NOMO-1 treated with dmso at 0.1 percent for 144 hours (cell line): ENCODE results near the gene CARD14.

ENCODE experiments used
- DNase-seq: peaks from one replicate; lab custom pipeline; 2025; ENCODE audit not compliant: unreplicated experiment; lab: John Stamatoyannopoulos, UW

Gene CARD14

DNA sequence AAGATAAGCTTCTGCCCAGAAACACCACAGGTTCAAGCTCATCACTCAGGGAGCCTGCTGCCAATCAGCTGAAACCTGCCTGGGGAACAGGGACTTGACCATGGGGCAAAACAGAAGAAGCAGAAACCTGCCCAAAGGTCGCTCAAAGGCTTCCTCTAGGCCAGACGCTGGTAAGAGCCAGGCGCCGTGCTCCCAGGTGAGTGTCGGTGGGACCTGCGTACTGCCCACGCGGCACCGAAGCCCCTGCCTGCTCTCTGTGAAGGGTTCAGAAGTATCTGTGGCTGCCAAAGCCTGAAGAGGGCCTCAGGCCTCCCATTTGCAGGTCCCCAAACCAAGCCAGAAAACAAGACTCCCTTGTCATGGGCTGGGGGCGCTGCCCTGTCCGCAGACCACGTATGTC lies 39.9 kb downstream of the CARD14 start:
- DNase-seq: no peak

DNA sequence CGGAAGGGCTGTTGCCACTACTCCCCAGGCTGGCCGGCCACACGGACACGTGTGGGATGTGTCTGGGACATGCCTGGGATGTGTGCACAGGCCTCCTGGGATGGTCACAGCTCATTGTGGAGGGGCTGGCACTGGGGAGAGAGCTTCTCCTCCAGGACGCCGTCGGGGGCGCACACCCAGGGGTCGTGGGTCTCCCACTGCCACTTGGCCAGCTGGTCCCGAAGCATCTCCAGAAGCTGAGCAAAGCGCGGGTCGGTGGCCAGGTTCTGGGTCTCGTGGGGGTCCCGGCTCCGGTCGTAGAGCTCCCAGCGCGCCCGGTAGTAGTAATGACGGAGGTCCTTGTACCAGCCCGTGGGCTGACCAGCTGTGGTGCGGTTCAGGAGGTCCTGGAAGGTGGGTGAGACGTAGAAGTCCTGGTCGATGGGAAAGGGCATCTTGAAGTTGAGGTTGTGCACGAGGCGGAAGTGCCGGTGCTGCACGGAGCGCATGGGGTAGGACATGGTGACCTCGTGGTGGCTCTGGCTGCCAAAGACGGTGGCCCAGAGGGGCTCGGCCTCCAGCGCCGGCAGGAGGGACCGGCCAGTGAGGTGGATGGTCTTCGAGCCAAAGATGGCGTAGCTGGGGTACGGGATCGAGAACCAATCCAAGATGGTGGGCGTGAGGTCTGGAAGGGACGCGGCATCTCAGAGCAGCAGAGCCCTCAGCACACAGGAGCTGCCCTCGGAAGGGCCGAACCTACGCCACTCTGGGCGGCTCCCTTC lies 40.7 kb downstream of the CARD14 start:
- no peak for DNase-seq

DNA sequence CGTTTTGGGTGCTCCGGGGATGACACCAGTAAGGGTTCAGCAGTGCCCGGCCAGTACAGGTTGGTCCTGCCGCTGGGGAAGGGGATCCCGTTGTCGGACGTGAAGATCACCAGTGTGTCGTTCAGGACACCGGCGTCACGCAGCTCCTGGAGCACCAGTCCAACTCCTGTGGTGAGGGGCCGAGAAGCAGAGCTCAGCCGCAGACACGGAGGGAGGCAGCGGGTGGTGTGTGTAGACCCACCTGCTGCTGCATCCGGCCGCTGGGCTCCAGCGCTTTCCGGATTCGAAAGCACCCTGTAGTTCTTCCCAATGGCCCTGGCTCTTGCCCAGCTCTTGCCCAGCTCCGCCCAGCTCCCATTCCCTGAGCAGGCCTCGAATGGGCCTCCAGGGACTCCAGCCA lies 42.3 kb downstream of the CARD14 start:
- DNase-seq: no peak

DNA sequence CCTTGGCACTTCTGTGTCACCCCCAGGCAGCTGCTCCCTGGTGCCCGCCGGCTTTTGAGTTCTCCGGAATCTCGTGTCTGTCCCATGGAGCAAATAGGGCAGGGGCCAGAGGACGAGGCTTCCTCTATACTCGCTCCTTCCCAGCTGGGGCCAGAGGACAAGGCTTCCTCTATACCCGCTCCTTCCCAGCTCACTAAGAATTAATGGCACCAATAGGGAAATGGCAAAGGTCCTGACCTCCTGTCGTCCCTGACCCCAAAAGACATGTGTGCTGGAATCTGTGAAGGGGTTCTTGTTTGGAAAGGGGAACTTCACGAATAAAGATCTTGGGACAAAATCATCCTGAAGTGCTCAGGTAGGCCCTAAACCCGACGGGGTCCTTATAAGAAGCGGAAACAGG lies 42.7 kb downstream of the CARD14 start:
- no peak for DNase-seq

DNA sequence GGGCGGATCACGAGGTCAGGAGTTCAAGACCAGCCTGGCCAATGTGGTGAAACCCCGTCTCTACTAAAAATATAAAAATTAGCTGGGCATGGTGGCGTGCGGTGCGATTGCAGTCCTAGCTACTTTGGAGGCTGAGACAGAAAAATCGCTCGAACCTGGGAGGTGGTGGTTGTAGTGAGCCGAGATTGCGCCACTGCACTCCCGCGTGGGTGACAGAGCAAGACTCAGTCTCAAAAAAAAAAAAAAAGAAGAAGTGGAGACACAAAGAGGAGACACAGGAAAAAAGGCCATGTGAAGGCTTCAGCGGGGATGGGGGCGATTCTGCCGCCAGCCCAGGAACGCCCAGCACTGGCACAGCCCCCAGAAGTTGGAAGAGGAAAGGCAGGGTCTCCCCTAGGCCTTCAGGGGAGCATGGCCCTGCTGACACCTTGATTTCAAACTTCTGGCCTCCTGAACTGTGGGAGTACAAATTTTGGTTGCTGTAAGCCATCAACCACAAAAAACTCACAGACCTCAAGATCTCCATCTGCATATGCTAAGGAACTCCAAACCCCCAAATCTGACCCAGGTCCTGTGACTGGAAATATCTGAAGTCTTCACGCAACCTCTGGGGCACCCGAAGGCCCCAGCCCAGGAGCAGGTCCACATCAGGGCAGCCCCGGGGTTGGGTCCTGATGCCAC lies 43.3 kb downstream of the CARD14 start:
- DNase-seq: peak; percentile 71

DNA sequence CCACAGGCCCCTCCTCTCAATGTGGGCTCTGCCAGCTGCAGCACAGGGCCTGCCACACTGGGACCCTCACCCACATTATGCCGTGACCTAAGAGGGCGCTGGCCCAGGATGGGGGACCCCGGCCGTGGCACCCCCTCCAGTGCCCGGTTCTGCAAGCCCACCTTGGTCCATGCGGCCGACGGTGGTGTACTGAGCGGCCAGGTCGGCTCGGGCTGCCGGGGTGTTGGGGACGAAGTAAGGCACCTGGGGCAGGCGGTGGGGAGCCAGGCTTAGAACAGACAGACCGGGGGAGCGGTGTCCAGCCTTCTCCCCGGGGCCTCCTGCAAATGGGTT lies 43.8 kb downstream of the CARD14 start:
- no peak for DNase-seq

DNA sequence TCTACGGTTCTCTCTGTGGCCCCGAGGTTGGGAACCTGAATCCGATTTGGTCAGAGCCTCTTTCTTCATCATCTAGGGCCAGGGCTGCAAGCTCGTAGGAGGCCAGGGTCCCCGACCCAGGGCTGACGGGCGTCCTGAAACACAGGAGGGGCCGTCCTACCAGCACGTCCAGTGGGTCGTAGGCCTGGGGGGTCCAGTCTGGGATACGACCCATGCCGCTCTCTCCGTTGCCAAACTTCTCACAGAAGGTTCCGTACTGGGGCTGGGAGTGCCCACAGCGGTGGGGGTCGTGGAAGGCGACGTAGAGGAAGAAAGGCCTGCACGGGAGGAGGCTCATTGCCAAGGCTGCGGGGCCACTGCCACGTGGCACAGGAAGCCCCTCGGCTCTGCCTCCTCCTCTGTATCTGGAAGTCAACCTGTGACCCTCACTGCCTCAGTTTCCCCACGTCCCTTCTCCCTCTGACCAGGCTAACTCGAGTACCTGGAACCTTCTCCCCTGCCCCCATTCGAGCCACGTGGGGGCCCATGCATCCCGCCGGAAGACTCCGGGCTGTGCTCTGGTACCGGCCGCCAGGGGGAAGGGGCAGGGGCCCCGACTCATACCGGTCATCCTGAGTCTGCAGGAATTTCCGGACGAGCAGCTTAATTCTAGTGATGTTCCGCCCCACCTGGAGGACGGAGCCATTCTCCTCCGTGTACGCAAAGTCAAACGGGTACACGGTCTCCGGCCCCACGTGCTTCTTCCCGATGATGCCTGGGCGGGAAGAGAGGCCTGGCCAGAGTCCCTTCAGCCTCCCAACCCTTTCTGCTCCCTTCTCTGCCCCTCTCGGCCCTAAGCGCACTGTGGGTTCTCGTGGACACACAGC lies 44.4 kb downstream of the CARD14 start:
- DNase-seq: no peak

DNA sequence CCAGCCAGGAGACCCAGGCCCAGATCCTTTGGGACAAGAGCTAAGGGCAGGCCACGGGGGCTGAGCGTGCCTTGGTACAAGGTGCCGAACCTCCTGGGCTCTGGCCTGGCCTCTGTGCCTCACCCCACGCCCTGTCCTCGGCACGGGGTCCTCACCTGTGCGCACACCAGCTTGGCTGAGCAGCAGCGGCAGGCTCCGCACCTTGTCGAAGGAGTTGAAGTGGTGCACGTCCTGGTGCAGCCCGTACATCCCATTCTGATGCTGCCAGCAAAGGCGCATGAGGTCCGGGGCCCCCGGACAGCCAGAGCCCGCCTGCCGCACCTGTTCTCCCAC lies 45.0 kb downstream of the CARD14 start:
- no peak for DNase-seq

DNA sequence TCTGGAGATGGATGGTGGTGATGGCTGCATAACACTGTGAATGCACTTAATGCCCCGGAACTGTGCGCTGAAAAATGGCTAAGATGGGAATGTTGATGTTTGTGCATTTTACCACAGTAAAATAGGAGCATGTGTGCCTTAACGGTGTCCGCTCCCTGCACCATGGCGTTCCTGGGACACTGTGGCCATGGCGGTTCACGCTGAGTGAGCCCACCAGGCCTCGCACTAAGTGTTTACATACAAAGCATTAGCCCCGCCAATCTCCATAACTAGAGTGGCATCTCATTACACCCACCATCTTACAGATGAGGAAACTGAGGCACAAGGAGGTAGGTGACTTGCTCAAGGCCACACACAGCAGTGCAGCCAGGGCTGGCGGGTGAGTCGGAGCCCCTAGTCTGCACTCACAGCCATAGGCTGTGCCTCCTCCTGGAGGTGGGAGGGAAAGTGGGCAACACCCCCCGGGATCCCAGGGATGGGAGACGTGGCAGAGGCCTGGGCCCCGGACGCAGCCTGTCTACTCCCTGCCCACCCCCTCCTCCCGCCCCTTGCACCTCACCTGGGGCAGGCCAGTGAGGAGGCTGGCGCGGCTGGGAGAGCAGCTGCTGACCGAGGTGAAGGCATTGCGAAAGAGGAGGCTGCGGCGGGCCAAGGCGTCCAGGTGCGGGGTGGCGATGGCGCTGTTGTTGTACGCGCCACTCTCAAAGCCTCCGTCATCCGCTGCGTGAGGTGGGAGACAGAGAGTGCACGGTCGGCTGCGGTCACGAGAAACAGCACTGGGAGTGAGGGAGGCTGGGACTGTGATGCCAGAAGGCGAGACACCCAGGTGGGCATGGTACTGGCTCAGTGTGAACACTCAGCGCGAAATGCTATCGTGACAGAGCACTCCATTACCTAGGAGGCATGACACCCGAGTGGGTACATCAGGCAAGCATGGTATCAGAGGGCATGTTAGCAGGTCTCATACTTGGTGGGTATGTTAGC lies 46.9 kb downstream of the CARD14 start:
- DNase-seq: no peak

DNA sequence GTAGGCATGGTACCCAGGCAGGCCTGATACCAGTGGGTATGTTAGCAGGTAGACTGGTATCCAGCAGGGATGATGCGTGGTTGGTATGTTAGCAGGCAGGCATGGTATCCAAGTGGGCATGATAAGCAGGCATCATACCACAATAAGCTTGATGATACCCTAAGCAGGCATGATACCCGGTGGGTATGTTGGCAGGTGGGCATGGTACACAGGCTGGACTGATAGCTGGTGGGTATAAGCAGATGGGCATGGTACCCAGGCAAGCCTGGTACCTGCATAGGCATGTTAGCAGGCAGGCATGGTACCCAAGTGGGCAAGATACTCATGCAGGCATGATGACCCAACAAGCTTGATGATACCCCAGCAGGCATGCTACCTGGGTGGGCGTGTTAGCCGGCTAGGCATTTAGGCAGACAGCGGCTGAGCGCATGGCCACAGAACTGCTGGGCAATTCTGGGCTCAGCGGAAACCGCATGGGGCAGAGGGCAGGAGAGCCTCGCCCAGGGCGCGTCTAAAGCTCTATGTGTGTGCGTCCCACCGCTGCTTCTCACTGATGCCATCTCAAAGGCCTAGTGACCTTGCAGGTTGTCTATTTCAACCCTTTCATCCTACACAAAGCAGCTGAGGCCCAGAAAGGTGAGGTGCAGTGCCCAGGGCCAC lies 48.0 kb downstream of the CARD14 start:
- no peak for DNase-seq

DNA sequence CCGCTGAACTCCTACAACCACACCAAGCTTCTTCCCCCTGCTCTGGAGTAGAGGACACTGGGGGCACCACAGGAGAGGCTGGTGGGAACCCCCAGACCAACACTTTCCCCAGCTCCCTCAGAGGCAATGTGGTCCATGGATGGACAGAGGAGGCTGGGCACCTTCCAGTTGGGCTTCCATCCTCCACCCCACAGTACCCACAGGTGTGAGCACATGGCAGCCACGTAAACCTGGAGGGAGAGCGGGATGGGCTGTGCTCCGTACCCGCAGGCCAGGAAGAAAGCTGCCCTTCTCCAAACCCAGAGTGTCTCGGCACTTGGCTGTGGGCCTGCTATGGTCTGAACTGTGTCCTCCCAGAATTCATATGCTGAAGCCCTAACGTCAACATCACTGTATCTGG lies 48.6 kb downstream of the CARD14 start:
- DNase-seq: no peak

DNA sequence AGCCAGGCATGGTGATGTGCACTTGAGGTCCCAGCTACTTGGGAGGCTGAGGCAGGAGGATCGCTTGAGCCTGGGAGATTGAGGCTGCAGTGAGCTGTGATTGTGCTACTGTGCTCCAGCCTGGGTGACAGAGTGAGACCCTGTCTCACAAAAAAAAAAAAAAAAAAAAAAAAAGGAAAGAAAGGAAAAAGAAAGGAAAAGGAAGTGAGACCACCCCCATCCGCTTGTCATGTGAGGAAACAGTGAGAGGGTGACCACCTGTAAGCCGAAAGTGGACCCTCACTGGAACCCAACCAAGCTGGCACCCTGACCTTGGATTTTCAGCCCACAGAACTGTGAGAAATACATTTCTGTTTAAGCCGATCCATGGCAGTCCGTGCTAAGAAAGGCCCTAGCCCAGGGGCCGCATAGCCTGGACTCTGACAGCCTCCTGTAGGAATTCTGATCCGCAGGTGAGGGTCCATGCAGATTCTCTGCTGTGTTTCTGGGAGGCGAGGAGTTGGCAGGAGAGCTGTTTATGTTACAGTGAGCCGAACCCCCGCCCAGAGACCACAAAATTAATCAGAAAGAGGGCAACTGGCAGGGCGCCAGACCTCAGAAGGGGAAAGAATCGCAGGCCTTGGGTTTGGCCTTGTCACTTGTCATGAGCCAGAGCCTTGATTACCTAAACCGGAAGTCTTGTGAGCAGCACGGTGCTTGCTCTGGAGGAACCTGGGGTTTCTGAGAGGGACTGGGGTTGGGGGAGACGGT lies 49.4 kb downstream of the CARD14 start:
- peak; percentile 89 for DNase-seq

DNA sequence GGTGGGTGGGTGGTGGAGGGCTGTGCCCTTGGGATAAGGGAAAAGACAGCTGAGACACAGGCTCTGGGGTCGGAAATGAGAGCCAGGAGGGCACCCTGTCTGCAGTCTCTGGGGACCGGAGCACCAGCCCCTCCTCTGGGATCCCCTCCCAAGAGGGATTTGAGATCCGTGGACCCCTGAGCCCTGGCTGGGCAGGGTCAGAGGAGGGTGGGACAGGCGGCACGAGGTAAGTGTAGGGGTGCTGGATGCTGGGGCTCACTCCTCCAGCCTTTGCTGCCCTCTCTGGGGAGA lies 49.9 kb downstream of the CARD14 start:
- no peak for DNase-seq

DNA sequence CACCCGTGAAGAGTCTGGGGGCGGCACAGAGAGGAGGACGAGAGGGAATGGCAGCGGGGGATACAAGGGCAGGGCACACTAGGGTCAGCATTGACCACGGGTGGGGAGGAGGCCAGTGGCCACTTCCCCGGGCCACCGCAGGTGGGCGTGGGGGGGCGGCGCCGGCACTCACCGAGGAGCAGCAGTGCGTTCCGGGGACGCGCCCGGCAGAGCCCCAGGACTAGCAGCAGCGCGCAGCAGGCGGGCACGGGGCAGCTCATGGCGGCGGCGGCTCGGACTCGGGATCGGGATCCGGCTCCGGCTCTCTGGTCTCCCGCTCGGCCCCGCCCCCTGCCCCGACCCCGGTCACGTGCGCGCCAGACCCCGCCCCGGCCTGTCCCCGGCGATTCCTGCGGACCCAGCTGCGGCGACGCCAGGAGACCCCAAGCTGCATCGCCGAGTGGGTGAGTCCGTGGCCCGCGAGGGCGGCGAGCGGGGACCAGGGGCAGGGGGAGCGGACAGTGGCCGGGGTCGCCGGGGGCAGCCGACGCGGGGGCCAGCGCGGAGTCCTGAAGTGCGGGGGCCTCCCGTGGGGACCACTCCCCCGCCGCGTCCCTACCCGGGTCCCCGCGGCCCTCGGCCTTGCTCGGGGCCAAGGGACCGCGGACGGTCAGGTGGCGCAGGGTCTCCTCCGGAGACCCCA lies 50.4 kb downstream of the CARD14 start, which contains the start of the genes SGSH and SLC26A11:
Gene SGSH (minus strand): TSS at position 280 of the 682 bp plus-strand sequence. CDS start 20 bp downstream, at position 260.
Gene SLC26A11 (plus strand): TSS at position 374 of the 682 bp plus-strand sequence. CDS start 1,134 bp downstream, outside the sequence.
- peak; percentile 20 for DNase-seq

DNA sequence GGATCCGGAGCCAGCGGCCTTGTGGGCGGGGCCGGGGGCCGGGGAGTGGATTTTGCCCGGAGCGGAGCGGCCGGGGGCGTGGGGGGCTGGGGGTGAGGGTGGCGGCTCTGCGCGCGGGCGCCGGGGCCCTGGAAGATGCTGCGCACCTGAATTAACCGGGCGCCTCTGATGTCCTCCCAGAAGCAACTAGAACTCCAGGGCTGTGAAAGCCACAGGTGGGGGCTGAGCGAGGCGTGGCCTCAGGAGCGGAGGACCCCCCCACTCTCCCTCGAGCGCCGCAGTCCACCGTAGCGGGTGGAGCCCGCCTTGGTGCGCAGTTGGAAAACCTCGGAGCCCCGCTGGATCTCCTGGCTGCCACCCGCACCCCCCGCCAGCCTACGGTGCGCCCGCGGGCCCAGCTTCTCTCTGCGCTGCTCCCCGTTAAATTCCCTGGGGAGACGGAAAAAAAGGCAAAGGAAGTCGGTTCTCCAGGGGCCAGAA lies 50.9 kb downstream of the CARD14 start:
- DNase-seq: no peak

DNA sequence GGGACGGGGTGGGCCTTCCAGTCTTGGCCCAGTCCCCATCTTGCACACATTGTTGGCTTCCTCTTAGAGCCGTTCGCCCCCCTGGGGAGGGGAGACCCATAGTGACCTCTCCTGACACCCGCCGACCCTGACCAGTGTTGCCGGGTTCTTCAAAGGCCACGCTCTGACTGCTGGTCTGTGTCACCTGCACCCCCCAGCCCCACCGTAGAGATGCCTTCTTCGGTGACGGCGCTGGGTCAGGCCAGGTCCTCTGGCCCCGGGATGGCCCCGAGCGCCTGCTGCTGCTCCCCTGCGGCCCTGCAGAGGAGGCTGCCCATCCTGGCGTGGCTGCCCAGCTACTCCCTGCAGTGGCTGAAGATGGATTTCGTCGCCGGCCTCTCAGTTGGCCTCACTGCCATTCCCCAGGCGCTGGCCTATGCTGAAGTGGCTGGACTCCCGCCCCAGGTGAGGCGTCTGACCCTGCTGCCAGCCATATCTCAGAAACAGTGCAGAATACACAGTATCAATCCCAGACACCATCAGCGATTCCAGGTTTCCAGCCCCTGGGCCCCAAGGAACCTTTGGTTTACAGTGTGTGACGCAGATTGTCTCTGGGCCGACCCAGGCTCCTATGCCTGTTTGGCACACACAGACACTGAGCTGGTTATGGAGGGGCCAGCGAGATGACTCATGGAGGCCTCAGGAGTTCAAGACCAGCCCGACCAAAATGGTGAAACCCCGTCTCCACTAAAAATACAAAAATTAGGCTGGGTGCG lies 51.7 kb downstream of the CARD14 start:
- no peak for DNase-seq

DNA sequence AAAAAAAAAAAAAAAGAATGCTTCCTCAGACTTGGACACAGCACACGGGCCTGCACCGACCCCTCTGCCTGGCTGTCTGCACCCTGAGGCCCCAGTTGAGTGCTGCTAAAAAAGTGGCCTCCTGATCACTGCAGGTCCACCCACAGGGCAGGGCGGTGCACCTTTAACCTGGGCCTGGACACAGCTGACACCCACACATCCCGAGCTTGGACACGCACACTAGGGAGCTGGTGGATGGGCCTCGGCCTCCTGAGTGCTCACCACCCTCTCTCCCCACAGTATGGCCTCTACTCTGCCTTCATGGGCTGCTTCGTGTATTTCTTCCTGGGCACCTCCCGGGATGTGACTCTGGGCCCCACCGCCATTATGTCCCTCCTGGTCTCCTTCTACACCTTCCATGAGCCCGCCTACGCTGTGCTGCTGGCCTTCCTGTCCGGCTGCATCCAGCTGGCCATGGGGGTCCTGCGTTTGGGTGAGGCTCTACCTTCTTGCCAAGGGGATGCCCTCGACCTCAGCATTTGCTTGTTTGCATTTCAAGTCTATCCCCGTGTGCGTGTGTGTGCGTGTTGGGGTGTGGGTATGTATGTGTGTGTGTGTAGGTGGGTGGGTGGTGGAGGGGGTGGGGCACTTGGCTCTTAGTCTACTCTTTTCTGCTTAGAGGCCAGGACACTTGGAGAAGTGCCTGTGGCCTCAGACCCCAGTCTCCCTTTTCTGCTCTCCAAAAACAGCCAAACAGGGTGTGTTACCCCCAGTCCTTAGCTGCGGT lies 52.7 kb downstream of the CARD14 start:
- DNase-seq: no peak
